DOHH2 (cell line): Measurements from ENCODE around the gene PTPRN2.

Source experiments
- H3F3A ChIP-seq: fragments of 200-600 bp; sonication (generic), shearing (Covaris generic); 2 replicates; pipeline ENCODE4 v1.6.0; 2016; ENCODE audit warnings: antibody characterized with exemption, mild to moderate bottlenecking; ENCODE audit not compliant: control insufficient read depth, insufficient read depth
- H3K27ac ChIP-seq: fragments of 200-600 bp; sonication (generic); 2 replicates; pipeline ENCODE4 v1.5.1; 2014; ENCODE audit warnings: low read depth, mild to moderate bottlenecking, low read length, moderate library complexity
- H3K27me3 ChIP-seq: fragments of 200-600 bp; sonication (generic); 2 replicates; pipeline ENCODE4 v1.6.1; 2014; ENCODE audit warnings: mild to moderate bottlenecking, low read length, mixed read lengths; ENCODE audit not compliant: control insufficient read depth
- H3K36me3 ChIP-seq: fragments of 200-600 bp; sonication (generic); 2 replicates; pipeline ENCODE4 v1.6.1; 2014; ENCODE audit warnings: mild to moderate bottlenecking, low read length, moderate library complexity, mixed read lengths; ENCODE audit not compliant: control insufficient read depth
- H3K4me1 ChIP-seq: fragments of 200-600 bp; sonication (generic); 2 replicates; pipeline ENCODE4 v1.6.1; 2014; ENCODE audit warnings: mild to moderate bottlenecking, low read length, mixed read lengths; ENCODE audit not compliant: control insufficient read depth
- H3K4me2 ChIP-seq: fragments of 200-600 bp; sonication (generic); 2 replicates; pipeline ENCODE4 v1.6.0; 2014; ENCODE audit warnings: mild to moderate bottlenecking, low read length, moderate library complexity
- H3K4me3 ChIP-seq: fragments of 200-600 bp; sonication (generic); 2 replicates; pipeline ENCODE4 v1.5.1; 2014; ENCODE audit warnings: mild to moderate bottlenecking, low read length, mixed read lengths
- H3K79me2 ChIP-seq: fragments of 200-600 bp; sonication (generic); 2 replicates; pipeline ENCODE4 v1.6.1; 2014; ENCODE audit warnings: mild to moderate bottlenecking, low read length, mixed read lengths; ENCODE audit not compliant: control insufficient read depth
- H3K9me2 ChIP-seq: fragments of 200-600 bp; sonication (generic); replicated peaks from 2 replicates; pipeline ENCODE4 v1.6.1; 2014; ENCODE audit warnings: mild to moderate bottlenecking, low read length, mixed read lengths; ENCODE audit not compliant: control insufficient read depth
- H3K9me3 ChIP-seq: fragments of 200-600 bp; sonication (generic); 2 replicates; pipeline ENCODE4 v1.6.1; 2014; ENCODE audit warnings: antibody characterized with exemption, low read length, mixed read lengths; ENCODE audit not compliant: control insufficient read depth, insufficient read depth
- H4K20me1 ChIP-seq: fragments of 200-600 bp; sonication (generic); 2 replicates; pipeline ENCODE4 v1.6.0; 2014; ENCODE audit warnings: low read depth, mild to moderate bottlenecking, antibody characterized with exemption, low read length, moderate library complexity; ENCODE audit not compliant: control insufficient read depth, insufficient read depth
- EZH2phosphoT487 ChIP-seq: fragments of 200-600 bp; sonication (generic); IDR thresholded peaks from 2 replicates; pipeline ENCODE4 v1.6.1; 2017; ENCODE audit warnings: borderline replicate concordance, mild to moderate bottlenecking, antibody characterized with exemption, low read length, moderate library complexity, mixed read lengths
- TF ChIP-seq, protein P1 (sequence below): fragments of 200-600 bp; sonication (generic); IDR thresholded peaks from one replicate; pipeline ENCODE4 v1.5.1; 2014; ENCODE audit warnings: antibody characterized with exemption, mild to moderate bottlenecking, low read depth, low read length; ENCODE audit not compliant: poor library complexity, severe bottlenecking

PTPRN2 gene

DNA sequence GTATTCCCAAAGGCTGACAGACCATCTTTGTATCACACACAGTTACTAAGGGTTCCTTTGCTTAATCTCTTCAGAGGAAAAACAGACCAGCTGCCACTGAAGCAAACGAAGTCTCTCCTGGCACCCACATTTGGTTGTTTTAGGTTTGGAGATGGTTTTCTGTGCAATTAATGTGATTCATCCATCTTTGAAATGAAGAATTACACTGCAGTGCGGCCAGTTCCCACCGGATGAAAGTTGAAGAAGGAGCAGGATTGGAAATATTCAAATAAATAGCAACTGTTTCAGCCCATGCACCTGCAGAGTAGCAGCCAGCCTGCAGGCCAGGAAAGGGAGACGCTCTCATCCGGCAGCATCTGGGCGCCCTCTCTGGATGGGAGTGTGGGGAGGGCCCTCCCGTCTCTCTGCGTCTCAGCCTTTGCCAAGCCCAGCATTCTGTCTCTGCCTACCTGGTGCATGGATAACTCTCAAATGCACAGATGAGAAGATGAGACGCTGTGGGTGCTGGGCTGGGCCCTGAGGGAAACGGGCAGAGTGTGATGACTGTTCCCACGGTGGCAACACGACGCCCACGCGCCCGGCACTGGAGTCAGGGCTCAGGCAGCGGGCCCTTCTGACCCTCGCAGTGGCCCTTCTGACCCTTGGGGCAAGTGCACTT is 214.0 kb downstream of the PTPRN2 start:
- Histone ChIP-seq H3K9me2 (no peaks in the 10 kb centered on the region), H3K4me3 (no peak overlapping the region), H3K9me3 (peaks cover 3% of the 10 kb centered on the region; the same call in 1 of the 2 replicates), H3K27me3 (no peaks in the 10 kb centered on the region), H3K79me2 (no peaks in the 10 kb centered on the region), H4K20me1 (no peaks in the 10 kb centered on the region), H3K4me1 (no peaks in the 10 kb centered on the region), H3K27ac (no peak overlapping the region), H3K4me2 (no peak overlapping the region), H3K36me3 (no peaks in the 10 kb centered on the region), H3F3A (no peaks in the 10 kb centered on the region)
- no peak for TF ChIP-seq EZH2phosphoT487
- TF ChIP-seq, protein P1, sequence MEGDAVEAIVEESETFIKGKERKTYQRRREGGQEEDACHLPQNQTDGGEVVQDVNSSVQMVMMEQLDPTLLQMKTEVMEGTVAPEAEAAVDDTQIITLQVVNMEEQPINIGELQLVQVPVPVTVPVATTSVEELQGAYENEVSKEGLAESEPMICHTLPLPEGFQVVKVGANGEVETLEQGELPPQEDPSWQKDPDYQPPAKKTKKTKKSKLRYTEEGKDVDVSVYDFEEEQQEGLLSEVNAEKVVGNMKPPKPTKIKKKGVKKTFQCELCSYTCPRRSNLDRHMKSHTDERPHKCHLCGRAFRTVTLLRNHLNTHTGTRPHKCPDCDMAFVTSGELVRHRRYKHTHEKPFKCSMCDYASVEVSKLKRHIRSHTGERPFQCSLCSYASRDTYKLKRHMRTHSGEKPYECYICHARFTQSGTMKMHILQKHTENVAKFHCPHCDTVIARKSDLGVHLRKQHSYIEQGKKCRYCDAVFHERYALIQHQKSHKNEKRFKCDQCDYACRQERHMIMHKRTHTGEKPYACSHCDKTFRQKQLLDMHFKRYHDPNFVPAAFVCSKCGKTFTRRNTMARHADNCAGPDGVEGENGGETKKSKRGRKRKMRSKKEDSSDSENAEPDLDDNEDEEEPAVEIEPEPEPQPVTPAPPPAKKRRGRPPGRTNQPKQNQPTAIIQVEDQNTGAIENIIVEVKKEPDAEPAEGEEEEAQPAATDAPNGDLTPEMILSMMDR, result no peak

DNA sequence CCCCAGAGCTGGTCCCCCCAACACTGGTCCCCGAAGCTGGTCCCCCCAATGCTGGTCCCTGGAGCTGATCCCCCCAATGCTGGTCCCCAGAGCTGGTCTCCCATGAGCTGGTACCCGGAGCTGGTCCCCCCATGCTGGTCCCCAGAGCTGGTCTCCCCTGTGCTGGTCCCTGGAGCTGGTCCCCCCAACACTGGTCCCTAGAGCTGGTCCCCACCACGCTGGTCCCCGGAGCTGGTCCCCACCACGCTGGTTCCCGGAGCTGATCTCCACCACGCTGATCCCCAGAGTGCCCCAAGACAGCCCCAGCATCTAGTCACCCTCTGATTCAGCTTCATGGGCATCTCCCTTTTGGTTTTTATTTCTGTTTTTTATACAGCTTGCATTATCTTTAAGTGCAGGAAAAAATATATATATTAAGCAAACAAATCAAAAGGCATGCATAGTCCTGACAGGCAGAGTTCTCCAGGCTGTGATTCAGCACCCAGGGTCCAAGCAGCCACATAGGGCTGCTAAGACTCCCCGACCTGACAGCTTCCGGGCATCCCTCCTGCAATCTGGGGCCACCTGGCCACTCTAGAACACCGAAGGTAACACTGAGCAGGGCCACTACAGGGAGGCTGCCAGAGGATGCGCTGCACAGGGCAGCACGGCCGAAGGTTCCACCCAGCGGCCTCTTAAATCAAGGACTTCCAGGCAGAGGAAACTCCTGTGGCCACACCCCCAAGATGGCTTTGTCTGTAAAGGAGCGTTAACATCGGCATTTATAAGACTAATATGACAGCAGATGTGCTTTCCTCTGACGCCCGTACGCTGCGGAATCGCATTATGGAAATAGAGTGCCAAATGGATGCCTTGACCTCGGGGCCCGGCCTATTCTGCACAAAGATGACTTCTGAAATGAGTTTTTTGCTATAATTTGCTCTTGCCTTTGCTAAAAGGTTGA is 215.0 kb downstream of the PTPRN2 start:
- Histone ChIP-seq H3K27me3 (no peaks in the 10 kb centered on the region), H3K79me2 (no peaks in the 10 kb centered on the region), H3K9me3 (peaks cover 1% of the 10 kb centered on the region; the same call in 1 of the 2 replicates), H3K27ac (no peak overlapping the region), H4K20me1 (no peaks in the 10 kb centered on the region), H3K4me1 (no peaks in the 10 kb centered on the region), H3K9me2 (no peaks in the 10 kb centered on the region), H3F3A (no peaks in the 10 kb centered on the region), H3K36me3 (no peaks in the 10 kb centered on the region), H3K4me2 (no peak overlapping the region), H3K4me3 (no peak overlapping the region)
- TF ChIP-seq, protein P1, result no peak
- TF ChIP-seq EZH2phosphoT487, result no peak

DNA sequence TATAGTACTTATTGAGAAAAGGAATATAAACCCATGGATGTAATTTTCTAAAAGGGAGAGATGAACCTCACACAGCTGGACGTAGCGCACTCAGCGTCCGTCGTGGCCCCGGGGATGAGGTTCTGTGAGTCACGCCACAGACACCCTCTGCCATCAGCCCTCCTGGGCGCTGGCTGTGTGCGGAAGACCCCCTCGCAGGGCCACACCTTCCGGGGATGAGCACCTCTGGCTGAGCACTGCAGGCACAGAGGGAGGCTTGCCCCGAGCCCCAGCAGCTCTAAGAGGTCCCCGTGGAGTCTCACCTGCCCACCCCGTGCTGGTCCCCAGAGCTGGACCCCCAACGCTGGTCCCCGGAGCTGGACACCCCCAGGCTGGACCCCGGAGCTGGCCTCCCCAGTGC is 215.8 kb downstream of the PTPRN2 start:
- TF ChIP-seq, protein P1, result no peak

More for the DNA sequence above, 215.8 kb downstream of the PTPRN2 start:
- no peaks in the 10 kb centered on the region for H3K36me3 ChIP-seq
- no peak overlapping the region for H3K4me3 ChIP-seq
- no peaks in the 10 kb centered on the region for H4K20me1 ChIP-seq
- H3K4me1 ChIP-seq, result no peaks in the 10 kb centered on the region
- peaks cover 5% of the 10 kb centered on the region for H3K9me3 ChIP-seq
- H3K27me3 ChIP-seq, result no peaks in the 10 kb centered on the region
- H3K9me2 ChIP-seq, result no peaks in the 10 kb centered on the region
- H3K27ac ChIP-seq, result no peak overlapping the region
- H3K79me2 ChIP-seq, result no peaks in the 10 kb centered on the region
- H3K4me2 ChIP-seq, result no peak overlapping the region
- no peaks in the 10 kb centered on the region for H3F3A ChIP-seq
